Measurements from ENCODE around the gene GRK5. TPM values are rescaled to one million over a fixed set of nuclear protein-coding genes. Genes with fewer than 3 reads are reported as not detected.
"Not testable (repeated sequence)": the region's sequence is repeated elsewhere in the genome, so short reads cannot be mapped to it uniquely, and the experiment has no call there.

The GRK5 gene
- total RNA-seq, 1 experiment from 2014 or later, result 4.6 TPM

DNA sequence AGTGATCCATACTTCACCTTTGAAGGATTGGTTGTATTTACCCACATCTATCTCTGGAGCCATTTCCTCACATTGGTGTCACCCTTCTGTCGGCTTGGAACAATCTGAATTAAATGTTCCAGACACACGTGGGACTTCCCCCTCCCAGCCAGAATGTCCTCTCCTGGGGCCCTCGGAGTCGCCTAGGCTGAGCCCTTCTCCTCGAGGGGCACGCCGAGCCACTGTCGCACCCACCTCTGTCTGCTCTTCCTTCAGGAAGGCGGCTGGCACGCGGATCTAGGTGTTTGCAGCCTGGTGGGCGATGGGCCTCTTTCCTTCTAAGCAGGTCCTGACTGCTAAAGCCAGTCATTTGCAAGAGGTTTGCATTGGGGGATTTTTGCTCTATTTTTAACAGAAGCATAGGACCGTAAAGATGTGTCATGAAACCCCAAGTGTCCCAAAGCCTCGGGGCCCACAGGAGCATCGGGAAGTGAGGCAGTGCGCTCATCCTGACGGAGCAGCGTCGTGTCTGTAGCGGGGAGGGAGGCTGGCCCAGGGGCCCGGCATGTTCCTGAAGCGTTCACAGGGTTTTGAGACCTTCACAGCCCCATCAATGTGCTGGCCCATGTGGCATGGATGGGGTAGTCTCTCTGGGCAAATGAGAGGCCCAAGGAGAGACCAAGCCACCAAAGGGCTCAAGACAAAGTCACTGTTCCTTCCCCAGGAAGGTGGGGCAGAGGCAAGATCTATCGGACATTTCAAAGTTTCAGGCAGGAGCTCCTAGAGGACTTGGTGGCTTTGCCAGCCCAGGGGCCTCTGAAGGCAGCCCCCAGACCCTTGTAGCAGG lies 248.5 kb downstream of the GRK5 start:
- DNase-seq (ENCODE audit: low spot score), result no peak

DNA sequence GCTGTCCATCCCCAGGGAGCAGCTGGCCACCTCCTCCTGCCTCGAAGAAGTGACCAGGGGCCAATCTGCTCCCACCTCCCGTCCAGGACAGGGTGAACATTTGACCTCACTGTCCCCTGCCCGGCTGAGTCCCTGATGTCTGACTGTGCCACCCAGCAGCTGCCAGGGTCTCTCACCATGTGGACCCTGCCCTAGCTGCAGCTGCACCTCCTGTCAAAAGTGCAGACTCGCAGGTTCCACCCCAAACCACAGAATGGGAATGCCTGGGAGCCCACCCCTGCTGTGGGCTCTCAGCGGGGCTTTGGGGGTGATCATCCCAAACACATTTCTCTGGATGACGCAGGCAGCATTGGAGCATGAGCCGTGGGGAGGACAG lies 249.1 kb downstream of the GRK5 start:
- no peak for DNase-seq (ENCODE audit: low spot score)

DNA sequence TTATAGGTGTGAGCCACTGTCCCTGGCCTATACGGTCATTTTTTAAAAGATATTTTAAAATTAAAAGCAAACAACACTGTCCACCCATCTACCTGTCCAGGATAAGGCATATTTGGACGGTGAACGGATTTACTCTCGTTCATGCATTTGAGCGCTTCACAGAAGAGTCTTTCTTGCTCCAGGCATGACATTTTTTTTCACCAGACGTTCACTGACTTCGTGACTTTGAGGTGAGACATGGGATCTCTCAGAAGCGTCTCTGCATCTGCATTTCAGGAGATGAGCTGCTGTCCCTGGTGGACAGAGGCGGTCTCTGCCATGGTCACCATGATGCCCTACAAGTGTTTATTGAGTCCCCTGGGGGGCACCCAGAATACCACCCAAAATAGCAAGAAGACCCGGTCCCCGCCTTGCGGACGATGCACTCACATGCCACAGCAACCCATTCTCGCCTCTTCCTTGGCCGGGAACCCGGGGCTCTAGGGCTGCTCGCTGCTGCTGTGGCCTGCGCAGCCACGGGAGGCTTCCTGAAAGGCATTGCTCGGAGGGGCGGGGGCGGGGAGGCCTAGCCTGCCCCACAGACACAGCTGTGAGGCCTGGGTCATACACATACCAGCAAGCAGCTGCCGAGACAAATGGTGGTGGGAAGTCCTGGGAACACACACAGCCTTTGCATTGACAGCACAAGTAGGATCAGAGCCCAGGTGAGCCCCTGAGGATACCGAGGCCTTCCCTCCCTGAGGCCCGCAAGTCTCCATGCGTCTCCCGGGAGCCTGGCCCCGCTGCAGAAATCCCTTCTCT lies 250.8 kb downstream of the GRK5 start:
- no peak for DNase-seq (ENCODE audit: low spot score)

DNA sequence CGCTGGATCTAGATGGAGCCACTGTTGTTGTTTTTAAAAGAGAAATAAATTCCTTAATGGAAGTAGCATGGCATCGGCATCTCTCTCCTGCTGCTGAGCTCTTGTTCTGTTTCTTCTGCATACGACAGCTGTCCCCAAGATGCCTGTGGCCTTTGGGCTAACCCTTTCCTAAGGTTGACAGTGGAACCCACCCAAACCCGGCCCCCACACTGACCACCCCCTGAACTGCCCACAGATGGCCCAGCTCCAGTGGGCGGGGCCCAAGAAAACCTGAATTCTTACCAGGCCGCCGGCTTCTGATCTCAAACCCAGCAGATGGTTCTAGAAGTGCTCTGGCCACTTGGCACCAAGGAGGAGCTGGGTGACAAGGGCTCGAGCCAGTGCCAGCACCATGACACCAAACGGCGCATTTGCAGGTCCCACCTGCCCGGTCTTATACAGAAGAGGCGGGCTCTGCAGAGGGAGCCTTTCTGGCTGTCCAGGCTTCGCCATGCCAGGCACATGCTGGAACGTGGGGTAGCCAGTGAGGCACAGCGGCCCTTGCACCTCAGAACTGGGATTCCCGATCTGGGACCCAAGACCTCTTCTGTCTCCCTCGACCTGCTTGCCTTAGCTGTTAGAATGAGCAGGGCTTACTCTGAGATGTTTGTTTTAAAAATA lies 252.4 kb downstream of the GRK5 start:
- no peak for DNase-seq (ENCODE audit: low spot score)

DNA sequence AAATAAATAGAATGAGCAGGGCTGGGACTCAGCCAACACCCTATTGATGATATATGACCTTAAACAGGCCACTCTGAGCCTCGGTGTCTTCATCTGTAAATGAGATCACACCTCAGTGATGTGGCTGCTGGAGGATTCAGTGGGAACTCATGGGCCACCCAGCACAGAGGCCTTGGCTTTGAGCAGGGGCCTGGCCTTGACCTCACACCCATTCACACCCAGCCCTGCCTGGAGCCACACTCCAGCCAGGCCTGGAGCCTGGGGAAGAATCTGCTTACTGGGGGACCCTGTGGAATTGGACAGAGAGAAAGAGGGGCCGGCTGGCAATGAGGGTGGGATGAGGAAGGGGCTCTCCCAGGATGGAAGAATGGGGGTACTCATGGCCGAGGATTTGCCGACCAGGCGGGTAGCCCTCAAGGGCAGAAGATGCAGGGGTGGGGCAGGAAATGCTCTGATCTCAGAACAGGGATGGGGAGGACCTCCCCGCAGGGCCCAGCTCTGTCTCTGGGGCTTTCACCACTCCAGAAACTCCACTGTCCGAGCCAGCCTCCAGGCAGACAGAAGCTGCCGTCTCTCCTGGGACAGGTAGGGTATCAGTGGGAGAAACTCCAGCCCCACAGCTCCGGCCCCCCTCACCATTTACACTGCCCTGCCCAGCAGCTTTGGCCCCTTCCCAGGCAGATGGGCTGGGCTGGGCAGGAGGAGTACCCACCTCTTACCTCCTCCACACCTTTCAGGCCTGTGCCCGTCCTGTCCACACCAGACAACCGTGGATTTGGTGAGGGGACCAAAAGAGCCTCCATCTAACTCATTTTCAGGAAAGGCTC lies 253.2 kb downstream of the GRK5 start:
- DNase-seq (ENCODE audit: low spot score), result no peak

DNA sequence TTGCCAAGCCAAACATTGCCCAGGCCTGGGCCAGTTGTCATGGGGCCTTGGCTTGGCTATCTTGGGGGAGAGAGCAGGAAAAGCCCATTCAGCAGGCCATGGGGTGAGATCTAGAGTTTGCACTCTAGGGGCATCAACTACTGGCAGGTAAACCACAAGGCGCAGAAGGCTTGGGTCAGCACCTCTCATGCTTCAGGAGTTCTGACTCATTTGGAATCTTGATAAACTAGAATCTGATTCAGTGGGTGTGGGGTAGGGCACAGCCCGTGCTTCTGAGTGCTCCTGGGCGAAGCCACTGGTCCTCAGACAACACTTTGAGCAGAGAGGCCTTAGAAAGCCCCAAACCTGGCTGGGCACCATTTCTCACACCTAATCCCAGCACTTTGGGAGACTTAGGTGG lies 254.0 kb downstream of the GRK5 start:
- peak; percentile 83 for DNase-seq (ENCODE audit: low spot score)

DNA sequence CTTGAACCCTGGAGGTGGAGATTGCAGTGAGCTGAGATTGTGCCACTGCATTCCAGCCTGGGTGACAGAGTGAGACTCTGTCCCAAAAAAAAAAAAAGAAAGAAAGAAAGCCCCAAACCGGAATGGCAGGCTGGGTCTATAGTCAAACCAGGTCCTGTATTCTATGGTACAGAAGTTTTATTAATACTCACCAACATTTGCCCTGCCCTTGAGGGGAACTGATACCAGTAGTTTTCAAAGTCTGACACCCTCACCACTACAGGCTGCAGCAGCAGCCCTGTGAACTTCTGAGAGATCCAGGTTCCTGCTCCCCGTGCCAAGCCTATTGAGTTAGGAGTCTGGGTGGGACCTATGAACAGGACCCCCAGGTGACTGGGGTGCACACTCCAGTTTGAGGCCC lies 254.6 kb downstream of the GRK5 start:
- no peak for DNase-seq (ENCODE audit: low spot score)

DNA sequence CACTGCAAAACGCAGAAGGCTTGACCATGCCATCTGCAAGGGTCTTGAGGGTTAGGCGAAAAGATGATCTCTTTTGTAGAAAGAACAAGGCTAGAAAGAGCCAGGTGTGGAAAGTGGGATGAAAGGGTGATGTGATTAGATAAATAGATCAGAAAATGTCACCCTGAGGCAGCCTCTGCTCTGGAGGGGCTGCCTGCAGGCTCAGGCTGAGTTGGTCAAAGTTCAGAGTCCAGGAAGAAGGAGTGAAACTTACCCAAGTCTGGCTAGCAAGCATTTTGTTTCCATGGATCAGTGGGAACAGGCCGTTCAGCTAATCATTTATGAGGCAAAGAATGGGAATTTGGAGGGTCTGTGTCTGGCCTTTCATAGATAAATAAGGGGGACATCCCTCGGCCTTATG lies 255.4 kb downstream of the GRK5 start:
- DNase-seq (ENCODE audit: low spot score), result no peak

DNA sequence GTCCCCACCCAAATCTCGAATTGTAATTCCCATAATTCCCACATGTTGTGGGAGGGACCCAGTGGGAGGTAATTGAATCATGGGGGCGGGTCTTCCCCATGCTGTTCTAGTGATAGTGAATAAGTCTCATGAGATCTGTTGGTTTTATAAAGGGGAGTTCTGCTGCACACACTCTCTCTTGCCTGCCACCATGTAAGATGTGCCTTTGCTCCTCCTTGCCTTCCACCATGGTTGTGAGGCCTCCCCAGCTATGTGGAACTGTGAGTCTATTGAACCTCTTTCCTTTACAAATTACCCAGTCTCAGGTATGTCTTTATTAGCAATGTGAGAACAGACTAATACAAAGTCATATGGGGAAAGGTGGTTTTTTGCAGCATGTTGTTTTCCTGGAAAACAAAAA lies 255.8 kb downstream of the GRK5 start:
- not testable (repeated sequence) for DNase-seq (ENCODE audit: low spot score)

DNA sequence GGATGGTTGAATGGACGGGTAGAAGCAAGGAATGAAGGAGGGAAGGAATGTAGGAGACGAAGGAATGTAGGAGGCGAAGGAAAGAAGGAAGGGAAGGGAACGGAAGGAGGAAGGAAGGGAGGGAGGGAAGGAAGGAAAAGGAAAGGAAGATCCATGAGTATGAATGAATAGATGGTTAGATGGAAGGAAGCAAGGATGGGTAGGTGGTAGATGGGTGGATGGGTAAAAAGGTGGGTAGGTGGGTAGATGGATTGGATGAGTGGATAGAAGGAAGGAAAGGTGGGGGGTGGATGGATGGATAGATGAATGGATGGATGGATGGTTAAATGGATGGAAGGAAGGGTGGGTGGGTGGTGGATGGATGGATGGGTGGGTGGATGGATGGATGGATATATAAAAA lies 257.7 kb downstream of the GRK5 start:
- no peak for DNase-seq (ENCODE audit: low spot score)

DNA sequence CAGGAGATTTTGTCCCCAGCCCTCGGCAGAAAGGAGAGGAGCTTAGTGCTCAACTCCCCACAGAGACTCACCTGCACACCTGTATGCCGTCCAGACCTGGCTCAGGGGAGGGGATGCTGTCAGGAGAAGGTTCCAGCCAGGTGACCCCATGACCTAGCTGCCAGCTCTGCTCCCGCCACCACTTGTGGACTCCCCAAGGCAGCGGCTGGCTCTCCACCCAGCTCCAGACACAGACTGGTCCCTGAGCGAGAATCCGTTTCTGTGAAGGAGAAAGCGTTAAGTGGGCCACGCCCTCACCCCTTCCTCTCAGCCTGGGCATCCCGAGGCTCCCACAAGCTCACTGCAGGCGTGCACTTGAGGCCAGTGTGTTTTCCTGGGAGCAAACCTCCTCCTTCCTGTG lies 258.7 kb downstream of the GRK5 start:
- no peak for DNase-seq (ENCODE audit: low spot score)

DNA sequence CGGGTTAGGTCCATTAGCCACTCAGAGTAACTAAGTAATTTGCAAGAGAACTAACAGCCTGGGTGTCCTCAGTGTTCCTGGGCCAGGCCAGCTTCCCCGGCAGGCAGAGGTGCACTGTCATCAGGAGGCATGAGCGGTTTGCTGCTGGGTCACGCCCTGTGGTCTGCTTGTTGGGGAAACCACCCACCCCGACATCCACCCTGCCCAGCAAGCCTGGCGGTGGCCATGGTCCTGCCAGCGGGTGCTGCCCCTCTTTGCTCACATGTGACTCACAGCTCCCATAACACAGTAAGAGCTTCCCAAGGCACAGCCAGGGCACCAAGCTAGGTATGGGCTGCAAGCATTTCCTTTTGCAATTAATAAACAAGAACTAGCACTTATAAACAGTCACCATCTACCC lies 259.3 kb downstream of the GRK5 start:
- DNase-seq (ENCODE audit: low spot score), result no peak

DNA sequence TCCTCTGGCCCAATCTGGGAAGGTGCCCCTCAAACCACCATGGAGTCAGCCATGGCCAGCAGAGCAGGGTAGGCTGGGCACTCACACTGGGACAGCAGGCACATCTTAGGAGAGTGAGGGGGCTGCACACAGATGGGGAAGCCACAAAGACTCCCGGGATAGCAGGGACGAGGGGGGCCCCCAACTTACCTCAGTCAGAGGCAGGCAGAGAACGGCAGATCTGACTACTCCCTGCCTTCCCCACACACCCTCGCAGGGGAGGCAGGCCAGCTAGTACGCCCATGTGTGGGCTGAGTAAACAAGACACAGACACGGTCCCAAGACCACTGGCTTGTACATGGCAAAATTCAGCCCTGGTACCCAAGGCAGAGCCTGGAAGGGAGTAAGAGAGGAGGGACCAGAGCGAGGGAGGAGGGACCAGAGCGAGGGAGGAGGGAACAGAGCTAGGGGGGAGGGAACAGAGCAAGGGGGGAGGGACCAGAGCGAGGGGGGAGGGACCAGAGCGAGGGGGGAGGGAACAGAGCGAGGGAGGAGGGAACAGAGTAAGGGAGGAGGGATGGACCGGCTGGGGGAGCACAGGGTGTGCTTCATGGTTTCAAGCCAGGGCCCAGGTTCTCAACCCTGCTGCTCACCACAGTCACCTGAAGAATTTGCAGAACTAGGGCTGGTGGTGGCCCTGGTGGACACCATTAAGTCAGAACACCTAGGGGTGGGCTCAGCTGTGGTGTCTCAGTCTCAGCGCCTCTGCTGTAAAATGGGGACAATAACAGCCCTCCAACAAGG lies 261.4 kb downstream of the GRK5 start:
- DNase-seq (ENCODE audit: low spot score), result no peak

DNA sequence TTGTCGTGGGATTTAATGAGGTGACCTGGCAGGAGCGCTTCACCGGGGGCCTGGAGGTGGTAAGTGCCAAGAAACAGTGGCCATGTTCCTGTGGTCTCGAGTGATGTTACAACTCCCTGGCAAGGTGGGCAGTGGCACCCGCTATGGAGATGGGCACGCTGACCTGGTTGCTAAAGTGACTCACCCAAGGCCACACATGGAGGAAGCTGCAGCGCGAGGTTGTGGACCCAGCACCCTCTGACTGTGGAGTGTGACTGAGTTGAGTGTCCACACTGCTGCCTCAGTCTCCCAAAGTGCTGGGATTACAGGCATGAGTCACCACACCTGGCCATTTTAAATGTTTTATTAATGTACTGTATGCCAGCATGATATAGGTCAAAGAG lies 261.9 kb downstream of the GRK5 start:
- no peak for DNase-seq (ENCODE audit: low spot score)

DNA sequence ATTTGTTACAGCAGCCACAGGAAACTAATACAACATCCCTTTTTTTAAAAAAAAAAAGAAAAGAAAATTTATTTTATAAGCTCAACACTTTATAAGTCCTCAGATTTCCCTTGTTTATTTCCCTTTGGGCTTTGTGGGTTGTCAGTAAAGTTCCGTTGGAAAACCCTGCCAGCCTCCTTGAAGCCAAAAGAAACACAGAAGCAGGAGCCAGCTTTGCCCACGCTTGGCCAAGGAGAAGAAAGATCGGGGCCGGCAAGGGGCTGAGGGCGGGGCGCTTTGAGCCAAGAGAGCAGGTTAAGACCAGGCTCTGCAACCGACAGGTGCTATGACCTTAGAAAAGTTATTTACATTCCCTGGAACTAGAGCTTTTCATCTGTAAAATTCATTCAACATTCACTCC lies 262.5 kb downstream of the GRK5 start:
- DNase-seq (ENCODE audit: low spot score), result no peak

DNA sequence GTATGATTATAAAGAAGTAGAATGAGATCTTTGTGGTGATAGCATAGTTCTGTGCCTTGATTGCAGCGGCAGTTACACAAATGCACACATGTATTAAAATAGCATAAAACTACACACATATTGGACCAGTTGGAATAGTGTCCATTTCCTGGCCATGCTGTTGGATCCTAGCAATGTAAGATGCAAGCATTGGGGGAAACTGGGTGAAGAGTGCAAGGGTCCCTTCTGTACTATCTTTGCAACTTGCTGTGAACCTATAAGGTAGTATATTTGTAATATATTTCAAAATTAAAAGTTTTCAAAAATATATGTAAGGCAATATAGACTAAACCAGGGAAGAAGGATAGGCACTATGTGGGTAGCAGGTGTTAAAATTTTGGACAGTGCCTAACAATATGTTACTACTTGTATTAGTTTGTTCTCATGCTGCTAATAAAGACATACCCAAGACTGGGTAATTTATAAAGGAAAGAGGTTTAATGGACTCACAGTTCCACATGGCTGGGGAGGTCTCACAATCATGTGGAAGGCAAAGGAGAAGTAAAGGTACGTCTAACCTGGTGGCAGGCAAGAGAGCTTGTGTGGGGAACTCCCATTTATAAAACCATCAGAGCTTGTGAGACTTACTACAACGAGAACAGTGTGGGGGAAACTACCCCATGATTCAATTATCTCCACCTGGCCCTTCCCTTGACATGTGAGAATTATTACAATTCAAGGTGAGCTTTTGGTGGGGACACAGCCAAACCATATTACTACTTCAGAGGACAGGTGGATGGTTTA lies 263.7 kb downstream of the GRK5 start:
- DNase-seq (ENCODE audit: low spot score), result no peak

DNA sequence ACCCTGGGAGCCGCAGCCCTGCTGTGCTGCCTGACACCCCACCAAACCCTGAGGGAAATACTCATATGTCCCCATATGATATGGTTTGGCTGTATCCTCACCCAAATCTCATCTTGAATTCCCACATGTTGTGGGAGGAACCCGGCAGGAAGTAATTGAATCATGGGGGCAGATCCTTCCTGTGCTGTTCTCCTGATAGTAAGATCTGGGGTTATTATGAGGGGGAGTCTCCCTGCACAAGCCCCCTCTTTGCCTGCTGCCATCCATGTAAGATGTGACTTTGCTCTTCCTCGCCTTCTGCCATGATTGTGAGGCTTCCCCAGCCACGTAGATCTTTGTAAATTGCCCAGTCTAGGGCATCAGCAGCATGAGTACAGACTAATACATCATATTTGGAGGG lies 266.4 kb downstream of the GRK5 start:
- DNase-seq (ENCODE audit: low spot score), result no peak

DNA sequence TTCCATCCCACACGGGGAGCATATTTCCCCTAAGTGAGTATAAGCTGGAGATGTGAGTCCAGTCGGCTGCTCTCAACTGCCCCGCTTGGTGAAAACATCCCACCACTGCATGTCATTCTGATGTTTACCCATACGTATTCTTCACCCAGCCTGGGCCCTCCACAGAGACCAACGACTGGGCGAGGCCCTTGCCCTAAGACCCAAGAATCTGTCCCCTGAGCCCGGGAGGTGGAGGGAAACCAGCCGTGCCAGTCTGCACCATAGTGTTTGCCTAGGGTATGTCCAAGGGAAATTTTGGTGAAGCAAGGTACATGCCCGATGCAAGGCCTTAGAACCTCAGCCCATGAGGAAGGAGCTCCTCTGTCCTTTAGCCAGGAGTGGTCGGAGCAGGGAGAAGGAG lies 267.2 kb downstream of the GRK5 start:
- no peak for DNase-seq (ENCODE audit: low spot score)

DNA sequence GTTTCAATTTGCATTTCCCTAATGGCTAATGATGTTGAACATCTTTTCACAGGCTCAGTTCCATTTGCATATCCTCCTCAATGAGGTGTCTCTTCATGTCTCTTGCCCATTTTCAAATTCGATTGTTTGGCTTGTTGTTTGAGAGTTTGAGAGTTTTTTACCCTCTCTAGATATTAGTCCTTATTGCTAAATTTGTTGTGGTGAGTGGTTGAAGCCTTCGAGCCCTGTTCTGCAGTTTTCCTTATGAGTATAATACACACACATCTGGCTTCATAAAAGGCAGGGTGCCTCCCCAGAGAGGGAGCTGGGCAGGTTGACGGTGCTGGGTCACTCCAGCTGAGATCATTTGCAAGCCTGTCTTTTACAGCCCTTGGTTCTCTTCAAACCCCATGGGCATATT lies 270.1 kb downstream of the GRK5 start:
- DNase-seq (ENCODE audit: low spot score), result no peak

Data from HT-29 (cell line).